B cell (primary cell): ENCODE data around the gene SETD6.

ENCODE experiments used
- EZH2 ChIP-seq: IDR thresholded peaks from 2 replicates; pipeline ENCODE4 v1.6.1; 2012; ENCODE audit warnings: borderline replicate concordance, low read depth, mild to moderate bottlenecking, moderate library complexity, low read length; ENCODE audit not compliant: insufficient read depth, poor library complexity, severe bottlenecking
- TF ChIP-seq, protein P1 (sequence below): fragments of 200-600 bp; IDR thresholded peaks from one replicate; pipeline ENCODE4 v1.8.0; 2022; ENCODE audit warnings: antibody characterized with exemption, mild to moderate bottlenecking

GRCh38 chr16:58490065-58490464 is 25.3 kb upstream of the SETD6 start:
- no peak for TF ChIP-seq EZH2
- TF ChIP-seq, protein P1, sequence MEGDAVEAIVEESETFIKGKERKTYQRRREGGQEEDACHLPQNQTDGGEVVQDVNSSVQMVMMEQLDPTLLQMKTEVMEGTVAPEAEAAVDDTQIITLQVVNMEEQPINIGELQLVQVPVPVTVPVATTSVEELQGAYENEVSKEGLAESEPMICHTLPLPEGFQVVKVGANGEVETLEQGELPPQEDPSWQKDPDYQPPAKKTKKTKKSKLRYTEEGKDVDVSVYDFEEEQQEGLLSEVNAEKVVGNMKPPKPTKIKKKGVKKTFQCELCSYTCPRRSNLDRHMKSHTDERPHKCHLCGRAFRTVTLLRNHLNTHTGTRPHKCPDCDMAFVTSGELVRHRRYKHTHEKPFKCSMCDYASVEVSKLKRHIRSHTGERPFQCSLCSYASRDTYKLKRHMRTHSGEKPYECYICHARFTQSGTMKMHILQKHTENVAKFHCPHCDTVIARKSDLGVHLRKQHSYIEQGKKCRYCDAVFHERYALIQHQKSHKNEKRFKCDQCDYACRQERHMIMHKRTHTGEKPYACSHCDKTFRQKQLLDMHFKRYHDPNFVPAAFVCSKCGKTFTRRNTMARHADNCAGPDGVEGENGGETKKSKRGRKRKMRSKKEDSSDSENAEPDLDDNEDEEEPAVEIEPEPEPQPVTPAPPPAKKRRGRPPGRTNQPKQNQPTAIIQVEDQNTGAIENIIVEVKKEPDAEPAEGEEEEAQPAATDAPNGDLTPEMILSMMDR: no peak
